Duodenal mucosa (tissue), 2 donors: ENCODE results near the gene PLD1.

Experiments
- H3K27ac ChIP-seq: one replicate; pipeline ENCODE4 v1.7.0; 2013; ENCODE audit warnings: low read depth, low read length
- H3K27me3 ChIP-seq, 2 donors: one replicate each; pipeline ENCODE4 v1.7.0; 2013; ENCODE audit warnings: low read length in 2 of 2, control low read depth in 1 of 2; ENCODE audit not compliant: insufficient read depth in 2 of 2, control insufficient read depth in 1 of 2
- H3K36me3 ChIP-seq, 2 donors: one replicate each; pipeline ENCODE4 v1.7.0; 2013; ENCODE audit warnings: low read length in 2 of 2, control low read depth in 1 of 2; ENCODE audit not compliant: insufficient read depth in 2 of 2, control insufficient read depth in 1 of 2
- H3K4me1 ChIP-seq, 2 donors: one replicate each; pipeline ENCODE4 v1.7.0; 2013; ENCODE audit warnings: low read length in 2 of 2, control low read depth in 1 of 2; ENCODE audit not compliant: insufficient read depth in 2 of 2, control insufficient read depth in 1 of 2
- H3K4me3 ChIP-seq, 2 donors: one replicate each; pipeline ENCODE4 v1.7.0; 2013; ENCODE audit warnings: low read length in 2 of 2, low read depth in 1 of 2
- H3K9ac ChIP-seq, 2 donors: one replicate each; pipeline ENCODE4 v1.7.0; 2013; ENCODE audit warnings: low read length in 2 of 2, low read depth in 1 of 2
- H3K9me3 ChIP-seq, 2 donors: one replicate each; pipeline ENCODE4 v1.7.0; 2013; ENCODE audit warnings: low read length in 2 of 2, control low read depth in 1 of 2; ENCODE audit not compliant: control insufficient read depth in 1 of 2

PLD1 gene

DNA sequence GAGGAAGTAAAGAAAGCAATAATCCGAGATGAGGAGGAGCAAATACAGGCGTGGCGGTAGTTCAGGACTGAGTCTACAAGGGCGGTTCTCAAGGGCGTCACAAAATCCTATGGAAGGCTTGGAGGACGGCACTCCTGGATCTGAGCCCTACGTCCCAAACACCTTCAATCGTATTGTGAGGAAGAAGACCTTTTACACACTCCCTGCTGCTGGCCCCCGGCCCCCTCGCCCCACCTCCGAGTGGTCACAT, 747 bp downstream of the PLD1 start:
- Histone ChIP-seq H3K27me3 (no peaks in the 10 kb centered on the region), H3K9me3 (no peaks in the 10 kb centered on the region), H3K36me3 (no peaks in the 10 kb centered on the region), H3K27ac (peak overlapping the region; percentile 80), H3K4me3 (peak overlapping the region; percentile 74 to 91), H3K4me1 (peaks cover 24 to 26% of the 10 kb centered on the region in 2 donors), H3K9ac (peak overlapping the region; percentile 69 to 81)

DNA sequence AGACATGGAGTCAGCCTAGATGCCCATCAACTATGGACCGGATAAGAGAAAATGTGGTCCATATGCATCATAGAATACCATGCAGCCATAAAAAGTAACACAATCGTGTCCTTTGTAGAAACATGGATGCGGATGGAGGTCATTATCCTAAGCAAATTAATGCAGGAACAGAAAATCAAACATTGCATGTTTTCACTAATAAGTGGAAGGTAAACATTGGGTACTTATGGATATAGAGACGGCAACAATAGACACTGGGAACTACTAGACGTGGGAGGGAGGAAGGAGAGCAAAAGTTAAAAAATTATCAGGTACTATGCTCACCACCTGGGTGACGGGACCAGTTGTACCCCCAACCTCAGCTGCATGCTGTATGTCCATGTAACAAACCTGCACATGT, 2.5 kb downstream of the PLD1 start:
- Histone ChIP-seq H3K4me3 (no peak overlapping the region), H3K27ac (no peak overlapping the region), H3K4me1 (peaks cover 24 to 31% of the 10 kb centered on the region in 2 donors), H3K27me3 (no peaks in the 10 kb centered on the region), H3K36me3 (no peaks in the 10 kb centered on the region), H3K9me3 (no peaks in the 10 kb centered on the region), H3K9ac (no peak overlapping the region)

DNA sequence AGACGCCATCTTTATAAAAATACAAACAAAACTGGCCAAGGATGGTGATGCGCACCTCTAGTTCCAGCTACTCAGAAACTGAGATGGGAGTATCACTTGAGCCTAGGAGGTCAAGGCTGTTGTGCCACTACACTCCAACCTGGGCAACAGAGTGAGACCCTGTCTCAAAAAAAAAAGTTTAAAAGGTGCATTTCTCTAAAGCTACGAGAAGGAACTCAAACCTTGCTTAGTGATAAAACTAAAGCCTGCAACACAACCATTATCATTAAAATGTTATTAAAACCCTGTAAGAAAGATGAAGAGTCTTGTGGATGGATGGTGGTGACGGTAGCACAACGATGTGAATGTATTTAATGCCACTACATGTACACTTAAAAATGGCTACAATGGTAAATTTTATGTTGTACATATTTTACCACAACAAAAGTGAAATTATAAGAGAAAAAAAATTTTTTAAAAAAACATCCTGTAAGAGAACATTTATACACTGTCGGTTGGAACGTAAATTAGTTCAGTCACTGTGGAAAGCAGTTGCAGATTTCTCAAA, 3.1 kb downstream of the PLD1 start:
- H3K9ac ChIP-seq: no peak overlapping the region
- no peak overlapping the region for H3K27ac ChIP-seq
- H3K27me3 ChIP-seq: no peaks in the 10 kb centered on the region
- H3K4me1 ChIP-seq: peaks cover 29 to 37% of the 10 kb centered on the region in 2 donors
- no peaks in the 10 kb centered on the region for H3K36me3 ChIP-seq
- no peaks in the 10 kb centered on the region for H3K9me3 ChIP-seq
- H3K4me3 ChIP-seq: no peak overlapping the region

DNA sequence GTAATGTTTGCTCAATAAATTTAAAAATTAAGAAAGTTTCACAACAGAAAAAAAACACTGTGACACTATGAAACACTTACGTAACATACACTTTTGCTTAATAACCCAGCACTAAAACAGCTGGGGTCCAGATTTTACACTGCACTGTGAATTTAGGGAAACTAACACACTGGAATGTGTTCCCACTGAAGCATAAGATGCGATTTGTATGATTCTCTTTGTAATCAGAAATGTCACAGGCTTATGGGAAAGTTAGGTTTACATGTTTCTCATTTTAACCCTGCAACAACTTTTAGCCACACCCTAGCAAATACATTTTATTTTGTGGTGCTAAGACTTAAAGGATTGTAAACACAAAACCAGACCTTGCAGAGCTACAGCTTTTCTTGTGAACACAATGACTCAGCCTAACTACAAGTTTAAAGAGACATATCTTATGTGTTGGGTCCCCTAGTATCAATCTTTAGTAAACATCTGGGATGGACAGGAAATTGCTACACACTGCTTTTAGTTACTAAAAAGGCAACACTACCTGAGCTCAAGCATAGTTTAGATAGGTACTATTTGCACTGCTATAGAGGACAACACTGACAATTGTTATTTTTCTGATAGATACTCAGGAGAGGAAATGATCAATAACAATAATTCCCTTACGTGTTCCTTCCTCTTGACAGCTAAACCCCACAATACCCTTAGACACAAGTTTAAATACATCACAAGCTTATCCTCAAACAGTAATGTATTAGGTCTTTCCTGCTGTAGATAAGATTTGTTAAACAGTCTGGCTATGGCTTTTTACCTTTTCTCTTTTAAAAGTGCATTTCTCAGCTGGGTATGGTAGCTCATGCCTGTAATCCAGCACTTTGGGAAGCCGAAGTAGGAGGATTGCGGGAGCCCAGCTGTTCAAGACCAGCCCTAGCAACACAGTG, 3.8 kb downstream of the PLD1 start:
- no peak overlapping the region for H3K9ac ChIP-seq
- no peaks in the 10 kb centered on the region for H3K36me3 ChIP-seq
- H3K4me3 ChIP-seq: no peak overlapping the region
- peaks cover 32 to 41% of the 10 kb centered on the region in 2 donors for H3K4me1 ChIP-seq
- no peak overlapping the region for H3K27ac ChIP-seq
- no peaks in the 10 kb centered on the region for H3K9me3 ChIP-seq
- no peaks in the 10 kb centered on the region for H3K27me3 ChIP-seq

- no peak overlapping the region for H3K9ac ChIP-seq
- H3K27ac ChIP-seq: no peak overlapping the region
- no peaks in the 10 kb centered on the region for H3K27me3 ChIP-seq
- no peaks in the 10 kb centered on the region for H3K9me3 ChIP-seq
- peaks cover 28 to 33% of the 10 kb centered on the region in 2 donors for H3K4me1 ChIP-seq
- H3K4me3 ChIP-seq: no peak overlapping the region
- H3K36me3 ChIP-seq: no peaks in the 10 kb centered on the region
Observed at GRCh38 chr3:171805687-171806086, 4.6 kb downstream of the PLD1 start.

DNA sequence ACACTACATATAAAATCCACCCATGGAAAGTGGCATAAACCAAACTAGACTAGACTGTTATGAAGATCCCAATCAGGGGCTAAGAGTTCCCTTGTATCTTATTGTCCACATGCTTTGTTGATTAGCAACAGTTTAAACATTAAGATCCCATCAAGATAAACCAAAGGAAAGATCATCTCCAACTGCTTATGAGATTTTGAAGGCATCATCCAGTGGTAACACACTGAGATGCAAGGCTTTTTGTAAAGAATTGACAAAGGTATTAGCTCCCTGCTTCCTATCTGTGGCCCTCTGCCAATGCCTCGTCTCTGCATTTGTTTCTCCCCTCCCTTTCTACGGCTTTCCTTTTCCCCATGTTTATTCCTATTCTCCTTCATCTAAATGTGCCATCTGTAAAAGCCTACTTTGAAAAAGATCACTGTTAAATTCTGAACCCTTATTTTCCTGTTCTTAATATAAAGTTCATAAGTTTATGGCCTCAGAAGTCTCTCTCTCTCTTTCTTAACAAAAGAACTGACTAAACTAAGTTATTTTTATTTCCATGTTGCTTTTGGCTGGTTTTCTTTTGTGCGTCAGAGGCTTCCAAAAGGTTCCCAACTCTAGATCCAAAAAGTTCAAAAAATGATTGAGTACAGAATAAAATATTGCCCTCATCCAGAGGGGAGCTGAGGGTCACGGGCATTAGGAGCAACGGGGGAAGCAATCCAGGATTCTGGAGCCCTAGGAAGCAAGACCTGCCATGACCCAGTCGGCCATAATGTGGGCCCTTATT, 5.5 kb downstream of the PLD1 start:
- H3K27ac ChIP-seq: no peak overlapping the region
- no peak overlapping the region for H3K9ac ChIP-seq
- H3K36me3 ChIP-seq: no peaks in the 10 kb centered on the region
- H3K9me3 ChIP-seq: no peaks in the 10 kb centered on the region
- H3K4me3 ChIP-seq: no peak overlapping the region
- peaks cover 26 to 31% of the 10 kb centered on the region in 2 donors for H3K4me1 ChIP-seq
- H3K27me3 ChIP-seq: no peaks in the 10 kb centered on the region

- Histone ChIP-seq H3K9me3 (no peaks in the 10 kb centered on the region), H3K4me3 (no peak overlapping the region), H3K36me3 (no peaks in the 10 kb centered on the region), H3K27ac (no peak overlapping the region), H3K27me3 (no peaks in the 10 kb centered on the region), H3K4me1 (peaks cover 19 to 27% of the 10 kb centered on the region in 2 donors), H3K9ac (no peak overlapping the region)
Observed at GRCh38 chr3:171803044-171803443, 7.2 kb downstream of the PLD1 start.

DNA sequence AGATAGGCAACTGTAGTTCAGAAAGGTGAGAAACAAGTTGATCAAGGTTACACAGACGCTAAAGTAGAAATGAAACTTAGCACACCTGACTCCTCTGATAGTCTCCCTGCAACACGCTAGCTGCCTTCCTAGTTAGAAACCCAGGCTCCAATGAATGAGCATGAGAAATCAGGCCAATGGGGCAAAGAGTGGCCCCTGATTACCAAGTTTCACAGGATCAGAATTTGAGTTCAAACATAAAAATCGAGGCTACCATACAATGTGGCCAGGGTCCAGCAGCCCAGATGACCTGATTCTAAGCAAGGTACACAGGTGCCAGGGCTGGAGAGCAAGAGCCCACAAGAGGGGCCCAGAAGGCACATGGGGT, 7.7 kb downstream of the PLD1 start:
- H3K4me1 ChIP-seq: peaks cover 19 to 27% of the 10 kb centered on the region in 2 donors
- no peak overlapping the region for H3K9ac ChIP-seq
- H3K27ac ChIP-seq: no peak overlapping the region
- no peaks in the 10 kb centered on the region for H3K36me3 ChIP-seq
- H3K9me3 ChIP-seq: no peaks in the 10 kb centered on the region
- H3K4me3 ChIP-seq: no peak overlapping the region
- H3K27me3 ChIP-seq: no peaks in the 10 kb centered on the region

- H3K9me3 ChIP-seq: no peaks in the 10 kb centered on the region
- no peak overlapping the region for H3K9ac ChIP-seq
- H3K4me3 ChIP-seq: no peak overlapping the region
- H3K27ac ChIP-seq: no peak overlapping the region
- no peaks in the 10 kb centered on the region for H3K27me3 ChIP-seq
- peaks cover 19 to 26% of the 10 kb centered on the region in 2 donors for H3K4me1 ChIP-seq
- H3K36me3 ChIP-seq: peaks cover 0 to 2% of the 10 kb centered on the region in 2 donors
Observed at GRCh38 chr3:171801738-171802589, 8.3 kb downstream of the PLD1 start.
